IMR-90 (cell line): ENCODE measurements around the gene MBD1. TPM values are rescaled to one million over a fixed set of nuclear protein-coding genes. Genes with fewer than 3 reads are reported as not detected.

Source experiments
- ATAC-seq: fragments of 200-7000 bp; cut with Tn5 transposase; 2 replicates; pipeline ENCODE4 v1.9.1; 2020; ENCODE audit warnings: low read depth, mild to moderate bottlenecking, moderate library complexity
- BruUV-seq: library from RNA; stranded (reverse); fragments of 400-500 nt; replicated peaks from 2 replicates; lab custom pipeline; 2021; lab: Mats Ljungman, UMichigan
- CTCF ChIA-PET: fragments of 300-600 bp; formaldehyde crosslinking; extraction: SDS; loops from one replicate; lab custom pipeline; 2021; ENCODE audit warnings: antibody characterized with exemption; lab: Yijun Ruan, JAX
- POLR2A ChIA-PET: fragments of 300-600 bp; sonication (Branson Sonifier 250); formaldehyde crosslinking; loops from one replicate; lab custom pipeline; 2022; ENCODE audit warnings: antibody characterized with exemption; ENCODE audit not compliant: unreplicated experiment; lab: Charles Lee
- DNase-seq: peaks from one replicate; pipeline ENCODE4 v3.0.0; 2013
- H2AFZ ChIP-seq: replicated peaks from 2 replicates; pipeline ENCODE3; 2013; ENCODE audit warnings: low read length, mild to moderate bottlenecking; ENCODE audit not compliant: poor library complexity
- H2AK5ac ChIP-seq: 2 replicates; pipeline ENCODE4 v1.6.1; 2013; ENCODE audit warnings: low read depth, low read length, inconsistent platforms
- H2AK9ac ChIP-seq: replicated peaks from 2 replicates; pipeline ENCODE3; 2013; ENCODE audit warnings: mild to moderate bottlenecking, low read depth, low read length, moderate library complexity; ENCODE audit not compliant: poor library complexity
- H2BK120ac ChIP-seq: 2 replicates; pipeline ENCODE4 v1.6.1; 2013; ENCODE audit warnings: low read depth, low read length, inconsistent platforms
- H2BK15ac ChIP-seq: 3 replicates; pipeline ENCODE4 v1.6.1; 2013; ENCODE audit warnings: low read depth, low read length, inconsistent platforms
- H2BK20ac ChIP-seq: 2 replicates; pipeline ENCODE4 v1.6.1; 2013; ENCODE audit warnings: low read depth, mild to moderate bottlenecking, inconsistent platforms, low read length, moderate library complexity
- H2BK5ac ChIP-seq: 2 replicates; pipeline ENCODE4 v1.6.1; 2013; ENCODE audit warnings: mild to moderate bottlenecking, low read depth, low read length, inconsistent platforms; ENCODE audit not compliant: poor library complexity, severe bottlenecking
- H3K14ac ChIP-seq: replicated peaks from 2 replicates; pipeline ENCODE4 v1.6.1; 2013; ENCODE audit warnings: low read depth, low read length, inconsistent platforms
- H3K18ac ChIP-seq: 2 replicates; pipeline ENCODE4 v1.6.1; 2013; ENCODE audit warnings: low read depth, low read length, control low read depth
- H3K23ac ChIP-seq: 2 replicates; pipeline ENCODE4 v1.6.1; 2013; ENCODE audit warnings: low read depth, low read length, inconsistent platforms
- H3K27ac ChIP-seq: 2 replicates; pipeline ENCODE4 v1.5.1; 2013; ENCODE audit warnings: mild to moderate bottlenecking, control low read depth, low read length; ENCODE audit not compliant: insufficient read depth
- H3K27me3 ChIP-seq: 2 replicates; pipeline ENCODE4 v1.6.1; 2013; ENCODE audit warnings: low read length; ENCODE audit not compliant: control insufficient read depth, insufficient read depth
- H3K36me3 ChIP-seq: 2 replicates; pipeline ENCODE4 v1.6.1; 2013; ENCODE audit warnings: low read length, mixed read lengths; ENCODE audit not compliant: control insufficient read depth, insufficient read depth
- H3K4ac ChIP-seq: 2 replicates; pipeline ENCODE4 v1.6.1; 2013; ENCODE audit warnings: low read depth, low read length, inconsistent platforms
- H3K4me1 ChIP-seq: 2 replicates; pipeline ENCODE4 v1.6.1; 2013; ENCODE audit warnings: low read length, mixed read lengths; ENCODE audit not compliant: control insufficient read depth, insufficient read depth
- H3K4me2 ChIP-seq: 2 replicates; pipeline ENCODE4 v1.6.1; 2013; ENCODE audit warnings: low read depth, mild to moderate bottlenecking, control low read depth, low read length, moderate library complexity
- H3K4me3 ChIP-seq: 2 replicates; pipeline ENCODE4 v1.5.1; 2013; ENCODE audit warnings: low read depth, mild to moderate bottlenecking, control low read depth, low read length, moderate library complexity; ENCODE audit not compliant: insufficient read depth
- H3K56ac ChIP-seq: 2 replicates; pipeline ENCODE4 v1.6.1; 2013; ENCODE audit warnings: low read length, inconsistent platforms; ENCODE audit not compliant: insufficient read depth; ENCODE audit errors: extremely low read depth
- H3K79me1 ChIP-seq, 2 experiments: 2 replicates each; pipeline ENCODE4 v1.6.1; 2013; ENCODE audit warnings: low read length in 2 of 2, inconsistent platforms in 1 of 2, low read depth in 1 of 2
- H3K9ac ChIP-seq: 2 replicates; pipeline ENCODE4 v1.6.1; 2013; ENCODE audit warnings: low read depth, low read length, control low read depth
- H3K9me1 ChIP-seq: 2 replicates; pipeline ENCODE4 v1.6.1; 2013; ENCODE audit warnings: low read length, inconsistent platforms; ENCODE audit not compliant: insufficient read depth
- H3K9me3 ChIP-seq: 2 replicates; pipeline ENCODE4 v1.6.1; 2013; ENCODE audit warnings: low read length; ENCODE audit not compliant: control insufficient read depth, insufficient read depth
- H4K20me1 ChIP-seq: 2 replicates; pipeline ENCODE4 v1.6.1; 2013; ENCODE audit warnings: low read length, inconsistent platforms; ENCODE audit not compliant: insufficient read depth
- H4K5ac ChIP-seq: 2 replicates; pipeline ENCODE4 v1.6.1; 2013; ENCODE audit warnings: mild to moderate bottlenecking, low read depth, low read length, control low read depth
- H4K8ac ChIP-seq, 2 experiments: 2 replicates each; pipeline ENCODE4 v1.6.1; 2013; ENCODE audit warnings: low read depth in 2 of 2, low read length in 2 of 2, control low read depth in 1 of 2, inconsistent platforms in 1 of 2
- H4K91ac ChIP-seq: 2 replicates; pipeline ENCODE4 v1.6.1; 2013; ENCODE audit warnings: low read depth, low read length, inconsistent platforms; ENCODE audit not compliant: insufficient read depth
- CEBPB ChIP-seq: IDR thresholded peaks from 2 replicates; pipeline ENCODE4 v1.6.1; 2012; ENCODE audit warnings: low read depth, low read length, improper control_type of control experiment
- CHD1 ChIP-seq: IDR thresholded peaks from 2 replicates; pipeline ENCODE4 v1.6.1; 2012; ENCODE audit warnings: low read depth, low read length, improper control_type of control experiment
- CTCF ChIP-seq: conservative IDR thresholded peaks from 2 replicates; pipeline ENCODE4 v1.5.1; 2012; ENCODE audit warnings: mild to moderate bottlenecking, low read depth, low read length, improper control_type of control experiment
- ELK1 ChIP-seq: fragments of 150-350 bp; IDR thresholded peaks from 2 replicates; pipeline ENCODE4 v1.6.1; 2016; ENCODE audit warnings: low read depth, mild to moderate bottlenecking, low read length, moderate library complexity, borderline replicate concordance
- FOS ChIP-seq: fragments of 150-350 bp; IDR thresholded peaks from 2 replicates; pipeline ENCODE4 v1.6.1; 2016; ENCODE audit warnings: low read depth, low read length
- MAFK ChIP-seq: IDR thresholded peaks from 2 replicates; pipeline ENCODE4 v1.6.1; 2012; ENCODE audit warnings: low read depth, low read length, improper control_type of control experiment
- NFE2L2 ChIP-seq: fragments of 150-350 bp; IDR thresholded peaks from 2 replicates; pipeline ENCODE4 v1.6.1; 2016; ENCODE audit warnings: low read depth, mild to moderate bottlenecking, low read length
- POLR2A ChIP-seq: IDR thresholded peaks from 2 replicates; pipeline ENCODE4 v1.6.1; 2012; ENCODE audit warnings: mild to moderate bottlenecking, low read depth, low read length
- RAD21 ChIP-seq: IDR thresholded peaks from 2 replicates; pipeline ENCODE4 v1.6.1; 2012; ENCODE audit warnings: low read length, improper control_type of control experiment
- RCOR1 ChIP-seq: IDR thresholded peaks from 2 replicates; pipeline ENCODE4 v1.6.1; 2012; ENCODE audit warnings: mild to moderate bottlenecking, low read length, improper control_type of control experiment; ENCODE audit not compliant: insufficient replicate concordance
- RFX5 ChIP-seq: IDR thresholded peaks from 2 replicates; pipeline ENCODE4 v1.8.0; 2012; ENCODE audit warnings: low read depth, mild to moderate bottlenecking, low read length, moderate library complexity
- SMC3 ChIP-seq: fragments of 150-350 bp; IDR thresholded peaks from 2 replicates; pipeline ENCODE4 v1.6.1; 2016; ENCODE audit warnings: low read depth, mild to moderate bottlenecking, antibody characterized with exemption, low read length, moderate library complexity
- WGBS, 2 experiments: methylation state at CpG; one replicate each; pipeline versions ENCODE4 v1.1.5 to v1.1.7; 2013; ENCODE audit warnings: missing lambda C conversion rate in 2 of 2; ENCODE audit not compliant: insufficient read length in 1 of 2; ENCODE audit errors: extremely low coverage in 2 of 2; 5-methylcytosine and 5-hydroxymethylcytosine counted together
- dilution Hi-C: fragments of 300-500 bp; cut with HindIII; formaldehyde crosslinking; loops from one replicate; pipeline ENCODE4 v1.14.3; 2018; ENCODE audit warnings: low sequenced_read_pairs; ENCODE audit not compliant: unreplicated experiment
- in situ Hi-C: fragments of 300-500 bp; cut with MboI; formaldehyde crosslinking; loops from 3 replicates; pipeline ENCODE4 v1.14.3; 2019; ENCODE audit warnings: low sequenced_read_pairs, inconsistent platforms, mixed read lengths
- intact Hi-C: fragments of 100-400 bp; cut with micrococcal nuclease; formaldehyde crosslinking; loops from 2 replicates; pipeline ENCODE4 v1.10.0; 2022
- polyA plus RNA-seq, 3 experiments: library from polyadenylated mRNA; depleted of rRNA; stranded (reverse); fragments of >200 nt; gene quantifications; 2 replicates each; pipeline ENCODE4 v1.2.3, GENCODE V29; 2012; ENCODE audit warnings: low replicate concordance in 1 of 3
- total RNA-seq: library from RNA; depleted of rRNA; stranded (reverse); fragments of >200 nt; gene quantifications from 2 replicates; pipeline ENCODE4 v1.2.3, GENCODE V29; 2012
- TF ChIP-seq, protein P1 (sequence below): fragments of 150-350 bp; IDR thresholded peaks from 2 replicates; pipeline ENCODE4 v1.6.1; 2017; ENCODE audit warnings: mild to moderate bottlenecking, antibody characterized with exemption, low read length, low read depth

Gene MBD1
- total and polyA plus RNA-seq, 2 of the 4 experiments (the other 2 are of a cell fraction): 31.7 to 56.5 TPM

GRCh38 chr18:50289108-50289443 lies 7.8 kb upstream of the MBD1 start:
- Histone ChIP-seq H3K4me2 (no peak overlapping the region), H3K9ac (no peak overlapping the region), H3K27me3 (peaks cover 5% of the 10 kb centered on the region; the same call in 1 of the 2 replicates), H3K79me1 (peaks cover 7 to 17% of the 10 kb centered on the region in 2 experiments; a peak in 3 of 4 replicates), H2BK120ac (no peak overlapping the region), H4K8ac (no peak overlapping the region), H3K4me3 (no peak overlapping the region), H3K27ac (no peak overlapping the region), H3K56ac (no peak overlapping the region), H2BK20ac (no peak overlapping the region), H2AFZ (no peak overlapping the region), H3K23ac (no peak overlapping the region), H2AK9ac (no peak overlapping the region), H2AK5ac (no peak overlapping the region), H2BK5ac (no peak overlapping the region), H3K18ac (no peak overlapping the region), H2BK15ac (no peak overlapping the region), H3K4ac (no peak overlapping the region), H4K20me1 (peaks cover 3% of the 10 kb centered on the region; the same call in 1 of the 2 replicates), H3K9me1 (no peaks in the 10 kb centered on the region), H4K5ac (no peak overlapping the region), H4K91ac (no peak overlapping the region), H3K14ac (no peak overlapping the region), H3K36me3 (peaks cover 15% of the 10 kb centered on the region), H3K9me3 (no peaks in the 10 kb centered on the region), H3K4me1 (peaks cover 3% of the 10 kb centered on the region; the same call in 1 of the 2 replicates)
- intact Hi-C loops (loop anchor here (5.0 to 10.0 kb wide), 2 partner anchors 68 to 794 kb away; partner anchors contain the start of gene RPL17), in situ Hi-C loops (loop anchor here (25.0 kb wide), 2 partner anchors 748 to 1652 kb away; partner anchors contain the start of gene SMAD4), dilution Hi-C loops (no loop called here)
- no peak for TF ChIP-seq FOS
- TF ChIP-seq ELK1: no peak
- TF ChIP-seq SMC3: no peak
- no peak for TF ChIP-seq RFX5
- TF ChIP-seq CEBPB: no peak
- TF ChIP-seq NFE2L2: no peak
- TF ChIP-seq CTCF: no peak
- TF ChIP-seq, protein P1, sequence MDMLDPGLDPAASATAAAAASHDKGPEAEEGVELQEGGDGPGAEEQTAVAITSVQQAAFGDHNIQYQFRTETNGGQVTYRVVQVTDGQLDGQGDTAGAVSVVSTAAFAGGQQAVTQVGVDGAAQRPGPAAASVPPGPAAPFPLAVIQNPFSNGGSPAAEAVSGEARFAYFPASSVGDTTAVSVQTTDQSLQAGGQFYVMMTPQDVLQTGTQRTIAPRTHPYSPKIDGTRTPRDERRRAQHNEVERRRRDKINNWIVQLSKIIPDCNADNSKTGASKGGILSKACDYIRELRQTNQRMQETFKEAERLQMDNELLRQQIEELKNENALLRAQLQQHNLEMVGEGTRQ: no peak
- TF ChIP-seq POLR2A: no peak
- no peak for TF ChIP-seq CHD1
- TF ChIP-seq MAFK: no peak
- TF ChIP-seq RAD21: no peak
- no peak for TF ChIP-seq RCOR1
- ChIA-PET POLR2A (no interaction called here), CTCF (interaction anchor here (0.6 kb wide), 1 partner anchor 14 kb away, joined by 7 read pairs; no protein-coding TSS in a partner anchor)
- no peak for DNase-seq
- ATAC-seq: no peak
- WGBS, 2 experiments: no CpG with 5 or more reads among the region's 4 CpGs
- no TSS peak for BruUV-seq
